Adrenal gland (tissue), 12 donors: ENCODE results near the gene PPME1. TPM values are rescaled to one million over a fixed set of nuclear protein-coding genes. Genes with fewer than 3 reads are reported as not detected.

Experiments used
- DNase-seq, 7 donors: peaks; one replicate each; pipeline ENCODE4 v3.0.0-alpha.2; 2019 to 2020
- H3K27ac ChIP-seq, 5 donors: fragments of 200-600 bp; sonication (generic) in 4 of 5; 1 replicate in 3 of 5; 2 replicates in 2 of 5; pipeline versions ENCODE4 v1.5.1 to v1.8.0; 2016 to 2020; ENCODE audit warnings: mild to moderate bottlenecking in 1 of 5
- H3K27me3 ChIP-seq: fragments of 200-600 bp; 2 replicates; pipeline ENCODE4 v1.8.0; 2021
- H3K36me3 ChIP-seq, 2 donors: fragments of 200-600 bp; replicated peaks in 1 of 2; 1 replicate in 1 of 2; 2 replicates in 1 of 2; pipeline versions ENCODE4 v1.5.1 to v1.8.0; 2018 to 2022
- H3K4me1 ChIP-seq, 2 donors: fragments of 200-600 bp; replicated peaks in 1 of 2; 1 replicate in 1 of 2; 2 replicates in 1 of 2; pipeline versions ENCODE4 v1.5.1 to v1.8.0; 2018 to 2021
- H3K4me3 ChIP-seq, 4 donors: fragments of 200-600 bp; sonication (generic) in 3 of 4; one replicate each; pipeline ENCODE4 v1.5.1; 2016 to 2018
- H3K9me3 ChIP-seq, 3 donors: fragments of 200-600 bp; sonication (generic) in 1 of 3; replicated peaks in 1 of 3; 1 replicate in 2 of 3; 2 replicates in 1 of 3; pipeline versions ENCODE4 v1.5.1 to v1.8.0; 2016 to 2021
- POLR2A ChIP-seq, 2 donors: fragments of 450-650 bp; IDR thresholded peaks; one replicate each; pipeline ENCODE4 v1.6.1; 2017; ENCODE audit warnings: antibody characterized with exemption in 2 of 2, mild to moderate bottlenecking in 2 of 2, moderate library complexity in 1 of 2
- WGBS, 4 donors: extraction: QIAGEN DNeasy Blood & Tissue Kit in 2 of 4; methylation state at CpG; one replicate each; pipeline versions ENCODE4 v1.1.5 to v1.1.7; 2013 to 2017; 5-methylcytosine and 5-hydroxymethylcytosine counted together
- intact Hi-C, 2 donors: fragments of 100-400 bp; cut with DNase I; formaldehyde crosslinking; loops; one replicate each; pipeline versions ENCODE4 v1.14.1 to v1.15.0; 2022 to 2023
- polyA plus RNA-seq, 3 donors: library from polyadenylated mRNA; stranded (reverse); fragments of 200-250 nt in 2 of 3; fragments of 350-450 nt in 1 of 3; fragmentation: Illumina TruSeq in 1 of 3; extraction: RNeasy Lipid Tissue Mini Kit (QIAGEN cat#74804) in 1 of 3; gene quantifications; one replicate each; pipeline ENCODE4 v1.2.3, GENCODE V29; 2013 to 2014
- total RNA-seq, 9 donors: library from RNA; depleted of rRNA in 4 of 9; stranded (reverse); fragments of >200 nt in 4 of 9; fragments of 120-200 nt in 1 of 9; fragmentation: NEBNext Ultra II Directional in 1 of 9; extraction: Animal tissue kit (Norgen Biotek cat#: 25700) in 1 of 9; gene quantifications; one replicate each; pipeline versions ENCODE4 v1.1.0 to v1.2.4, GENCODE V29; 2013 to 2023
- TF ChIP-seq, protein P1 (sequence below), 6 experiments: fragments of 450-650 bp in 4 of 6; fragments of 200-600 bp in 2 of 6; sonication (generic) in 1 of 6; IDR thresholded peaks; 1 replicate in 5 of 6; 2 replicates in 1 of 6; pipeline versions ENCODE4 v1.5.1 to v1.8.0; 2016 to 2021; ENCODE audit warnings: antibody characterized with exemption in 6 of 6, mild to moderate bottlenecking in 2 of 6, moderate library complexity in 1 of 6
- donor health status: healthy with polysubstance abuse.
- donor health status: Bipolar disorder and iron deficiency.
- donor health status: DM: yes; HTN: yes; CAD: no.
- donor health status: DM: no; HTN: no; CAD: no.
- donor health status: DM: no; HTN: no; CAD: no.
- donor health status: DM: yes; HTN: yes; CAD: no.

The PPME1 gene
- total and polyA plus RNA-seq, 12 donors: 29.6 to 71.6 (median 48.2) TPM

DNA sequence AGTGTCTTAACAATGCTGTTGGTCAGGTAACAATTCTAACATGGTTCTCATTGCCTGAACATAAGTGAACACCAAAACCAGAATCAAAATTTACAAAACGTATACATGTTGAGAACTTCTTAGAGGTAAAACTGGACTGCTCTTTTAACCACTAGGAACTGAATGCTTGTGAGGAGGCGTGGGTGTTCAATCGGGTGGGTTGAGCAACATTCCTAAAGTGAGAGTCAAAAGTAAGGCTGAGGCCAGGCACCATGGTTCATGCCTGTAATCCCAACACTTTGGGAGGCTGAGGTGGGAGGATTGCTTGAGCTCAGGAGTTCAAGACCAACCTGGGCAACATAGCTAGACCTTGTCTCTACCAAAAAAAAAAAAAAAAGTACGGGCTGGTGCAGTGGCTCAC is 11.5 kb downstream of the PPME1 start:
- Histone ChIP-seq H3K4me3 (no peak overlapping the region), H3K9me3 (no peaks in the 10 kb centered on the region), H3K27ac (no peak overlapping the region), H3K27me3 (no peaks in the 10 kb centered on the region), H3K4me1 (peaks cover 0 to 10% of the 10 kb centered on the region in 2 donors), H3K36me3 (no peaks in the 10 kb centered on the region)
- WGBS, 4 donors: 96 to 97% (median 96%) methylated on average over 4 of the region's 4 CpGs
- intact Hi-C loops: no loop called here
- DNase-seq: no peak
- TF ChIP-seq POLR2A (IDR thresholded peaks at IDR 0.05): no peak
- TF ChIP-seq, protein P1, sequence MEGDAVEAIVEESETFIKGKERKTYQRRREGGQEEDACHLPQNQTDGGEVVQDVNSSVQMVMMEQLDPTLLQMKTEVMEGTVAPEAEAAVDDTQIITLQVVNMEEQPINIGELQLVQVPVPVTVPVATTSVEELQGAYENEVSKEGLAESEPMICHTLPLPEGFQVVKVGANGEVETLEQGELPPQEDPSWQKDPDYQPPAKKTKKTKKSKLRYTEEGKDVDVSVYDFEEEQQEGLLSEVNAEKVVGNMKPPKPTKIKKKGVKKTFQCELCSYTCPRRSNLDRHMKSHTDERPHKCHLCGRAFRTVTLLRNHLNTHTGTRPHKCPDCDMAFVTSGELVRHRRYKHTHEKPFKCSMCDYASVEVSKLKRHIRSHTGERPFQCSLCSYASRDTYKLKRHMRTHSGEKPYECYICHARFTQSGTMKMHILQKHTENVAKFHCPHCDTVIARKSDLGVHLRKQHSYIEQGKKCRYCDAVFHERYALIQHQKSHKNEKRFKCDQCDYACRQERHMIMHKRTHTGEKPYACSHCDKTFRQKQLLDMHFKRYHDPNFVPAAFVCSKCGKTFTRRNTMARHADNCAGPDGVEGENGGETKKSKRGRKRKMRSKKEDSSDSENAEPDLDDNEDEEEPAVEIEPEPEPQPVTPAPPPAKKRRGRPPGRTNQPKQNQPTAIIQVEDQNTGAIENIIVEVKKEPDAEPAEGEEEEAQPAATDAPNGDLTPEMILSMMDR (IDR thresholded peaks at IDR 0.05): no peak

DNA sequence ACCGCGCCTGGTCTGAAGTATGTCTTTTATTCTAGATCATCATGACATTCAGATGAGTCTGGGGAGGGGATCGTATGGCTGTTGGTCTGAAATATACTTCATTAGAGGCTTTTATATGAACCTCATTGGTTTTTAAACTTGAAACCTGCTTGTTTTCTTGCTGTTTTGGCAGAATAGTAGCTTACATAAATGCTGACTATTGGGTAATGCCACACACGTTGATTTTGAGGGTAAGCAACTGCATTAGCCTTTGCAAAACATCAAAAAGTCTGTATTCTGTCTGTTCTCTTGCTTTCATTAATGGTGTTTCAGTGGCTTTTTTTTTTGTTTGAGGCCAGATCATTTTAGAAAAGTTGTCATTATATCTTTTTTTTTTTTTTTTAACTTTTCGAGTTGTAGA is 14.2 kb downstream of the PPME1 start:
- Histone ChIP-seq H3K9me3 (no peaks in the 10 kb centered on the region), H3K27me3 (no peaks in the 10 kb centered on the region), H3K4me1 (peaks cover 0 to 5% of the 10 kb centered on the region in 2 donors), H3K36me3 (no peaks in the 10 kb centered on the region), H3K4me3 (no peak overlapping the region), H3K27ac (no peak overlapping the region)
- DNase-seq: no peak
- intact Hi-C loops: no loop called here
- TF ChIP-seq POLR2A (IDR thresholded peaks at IDR 0.05): no peak
- TF ChIP-seq, protein P1 (IDR thresholded peaks at IDR 0.05): no peak
- WGBS, 4 donors: 76 to 81% (median 79%) methylated on average over 5 of the region's 5 CpGs

DNA sequence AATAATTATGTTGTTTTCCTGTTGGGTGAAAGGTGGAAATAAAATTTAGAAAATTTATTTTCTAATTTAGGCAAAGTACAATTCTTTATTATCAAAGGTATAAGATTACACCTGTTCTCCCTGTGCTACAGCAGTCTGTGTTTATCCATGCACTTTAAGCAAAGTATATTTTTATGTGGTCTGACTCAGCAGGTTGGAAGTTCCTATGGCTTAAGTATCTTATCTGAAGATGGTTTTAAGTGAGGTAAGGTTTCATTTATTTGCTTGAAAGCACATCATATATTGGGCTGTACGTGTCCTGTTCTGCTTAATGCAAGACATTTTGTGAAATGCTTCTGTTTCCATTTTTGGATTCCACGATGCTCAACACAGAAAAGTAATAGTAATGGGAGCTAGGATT is 14.6 kb downstream of the PPME1 start:
- WGBS, 4 donors: 93 to 100% (median 97%) methylated on average over 2 of the region's 2 CpGs
- Histone ChIP-seq H3K27ac (no peak overlapping the region), H3K4me3 (no peak overlapping the region), H3K4me1 (peaks cover 0 to 5% of the 10 kb centered on the region in 2 donors), H3K27me3 (no peaks in the 10 kb centered on the region), H3K36me3 (no peaks in the 10 kb centered on the region), H3K9me3 (peaks cover 0 to 2% (median 0%) of the 10 kb centered on the region in 3 donors)
- DNase-seq: no peak
- intact Hi-C loops: no loop called here
- no peak for TF ChIP-seq POLR2A (IDR thresholded peaks at IDR 0.05)
- TF ChIP-seq, protein P1 (IDR thresholded peaks at IDR 0.05): no peak

DNA sequence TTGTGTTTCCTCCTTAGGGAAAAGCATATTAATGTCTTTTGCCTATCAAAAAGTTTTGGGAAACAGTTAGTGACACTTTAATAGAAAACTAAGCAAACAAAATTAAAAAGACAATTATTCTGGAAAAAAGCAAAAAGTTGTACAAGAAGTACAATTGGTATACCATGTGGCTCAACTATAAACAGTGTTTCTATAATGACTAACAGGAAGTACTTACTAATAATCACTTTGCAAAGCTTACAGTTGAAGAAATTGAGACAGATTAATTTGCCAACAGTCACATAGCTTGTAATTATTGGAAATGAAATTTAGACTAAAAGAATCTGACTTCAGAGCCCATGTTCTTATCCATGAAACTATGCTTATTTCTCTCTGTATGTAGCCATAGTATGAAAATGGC is 24.7 kb downstream of the PPME1 start:
- H3K4me1 ChIP-seq: peaks cover 0 to 5% of the 10 kb centered on the region in 2 donors
- H3K4me3 ChIP-seq: no peak overlapping the region
- no peaks in the 10 kb centered on the region for H3K27me3 ChIP-seq
- intact Hi-C loops: no loop called here
- no peaks in the 10 kb centered on the region for H3K36me3 ChIP-seq
- DNase-seq: no peak
- H3K9me3 ChIP-seq: peaks cover 0 to 2% (median 0%) of the 10 kb centered on the region in 3 donors
- H3K27ac ChIP-seq: no peak overlapping the region
- TF ChIP-seq, protein P1 (IDR thresholded peaks at IDR 0.05): no peak
- TF ChIP-seq POLR2A (IDR thresholded peaks at IDR 0.05): no peak
